HCT116 (cell line): ENCODE measurements around the gene THUMPD3. TPM values are rescaled to one million over a fixed set of nuclear protein-coding genes. Genes with fewer than 3 reads are reported as not detected.

Experiments
- ATAC-seq: fragments of 200-7000 bp; cut with Tn5 transposase; 2 replicates; pipeline ENCODE4 v1.9.1; 2020; ENCODE audit warnings: mild to moderate bottlenecking, moderate library complexity
- BruUV-seq: library from RNA; stranded (reverse); fragments of 400-500 nt; replicated peaks from 2 replicates; lab custom pipeline; 2021; lab: Mats Ljungman, UMichigan
- CTCF ChIA-PET: fragments of 300-600 bp; sonication (Branson Sonifier 250); formaldehyde crosslinking; loops from one replicate; lab custom pipeline; 2021; ENCODE audit warnings: antibody characterized with exemption; lab: Charles Lee
- POLR2A ChIA-PET: fragments of 300-600, 350-600 bp; sonication (Branson Sonifier 250); formaldehyde crosslinking; loops from one replicate; lab custom pipeline; 2021; ENCODE audit warnings: antibody characterized with exemption; lab: Charles Lee
- RAD21 ChIA-PET, 2 experiments: fragments of 300-600 bp; sonication (Branson Sonifier 250); formaldehyde crosslinking; loops; one replicate each; lab custom pipeline; 2023; ENCODE audit warnings: low total read pairs in 2 of 2; ENCODE audit not compliant: uncharacterized antibody in 2 of 2, unreplicated experiment in 2 of 2, low non-redundant PET in 1 of 2; lab: Charles Lee
- DNase-seq: peaks from one replicate; pipeline ENCODE4 v3.0.0-alpha.2; 2010; ENCODE audit warnings: low read depth, low spot score
- H2AFZ ChIP-seq: fragments of 200-600 bp; shearing (Covaris generic), sonication (generic); 2 replicates; pipeline ENCODE4 v1.6.1; 2017; ENCODE audit warnings: low read depth, mixed run types, mixed read lengths, antibody characterized with exemption, low read length; ENCODE audit not compliant: poor library complexity, severe bottlenecking
- H3K27ac ChIP-seq: 2 replicates; pipeline ENCODE4 v1.5.1; 2012; ENCODE audit warnings: low read depth, low read length
- H3K27me3 ChIP-seq: fragments of 200-600 bp; sonication (generic); 2 replicates; pipeline ENCODE4 v1.6.1; 2016; ENCODE audit warnings: mixed run types, low read length, mixed read lengths; ENCODE audit not compliant: insufficient read depth
- H3K36me3 ChIP-seq, 2 experiments: fragments of 200-500 bp in 1 of 2; fragments of 200-600 bp in 1 of 2; sonication (Bioruptor generic) in 1 of 2; sonication (generic) in 1 of 2; 2 replicates each; pipeline versions ENCODE4 v1.5.1 to v1.6.1; 2014 to 2016; ENCODE audit warnings: low read length in 2 of 2, inconsistent platforms in 1 of 2, mixed read lengths in 1 of 2, mixed run types in 1 of 2; ENCODE audit not compliant: insufficient read depth in 2 of 2, control insufficient read depth in 1 of 2
- H3K4me1 ChIP-seq, 2 experiments: fragments of 200-600 bp in 1 of 2; sonication (generic) in 1 of 2; 2 replicates each; pipeline versions ENCODE4 v1.5.1 to v1.6.1; 2012 to 2017; ENCODE audit warnings: low read length in 2 of 2, inconsistent platforms in 1 of 2, mild to moderate bottlenecking in 1 of 2, mixed read lengths in 1 of 2, mixed run types in 1 of 2, moderate library complexity in 1 of 2; ENCODE audit not compliant: insufficient read depth in 2 of 2, control insufficient read depth in 1 of 2
- H3K4me2 ChIP-seq: fragments of 200-600 bp; sonication (generic); 2 replicates; pipeline ENCODE4 v1.6.1; 2017; ENCODE audit warnings: mixed run types, low read length, mixed read lengths
- H3K4me3 ChIP-seq, 2 experiments: fragments of 200-600 bp in 1 of 2; sonication (generic) in 1 of 2; replicated peaks in 1 of 2; 2 replicates each; pipeline ENCODE4 v1.5.1; 2011 to 2016; ENCODE audit warnings: low read length in 2 of 2, control low read depth in 1 of 2, low read depth in 1 of 2, mild to moderate bottlenecking in 1 of 2, mixed read lengths in 1 of 2, mixed run types in 1 of 2
- H3K79me2 ChIP-seq: fragments of 200-600 bp; sonication (generic); 2 replicates; pipeline ENCODE4 v1.6.1; 2017; ENCODE audit warnings: mild to moderate bottlenecking, mixed run types, low read length, moderate library complexity, mixed read lengths; ENCODE audit not compliant: insufficient read depth
- H3K9ac ChIP-seq: fragments of 200-600 bp; sonication (generic); 2 replicates; pipeline ENCODE4 v1.6.1; 2016; ENCODE audit warnings: low read length, mixed read lengths
- H3K9me2 ChIP-seq: fragments of 200-600 bp; sonication (generic), shearing (Covaris generic); 2 replicates; pipeline ENCODE4 v1.6.1; 2017; ENCODE audit warnings: mixed run types, mild to moderate bottlenecking, moderate library complexity; ENCODE audit not compliant: insufficient read depth
- H3K9me3 ChIP-seq, 2 experiments: fragments of 200-500 bp in 1 of 2; fragments of 200-600 bp in 1 of 2; sonication (Bioruptor generic) in 1 of 2; sonication (generic) in 1 of 2; 2 replicates each; pipeline ENCODE4 v1.6.1; 2014 to 2017; ENCODE audit warnings: low read length in 2 of 2, mixed read lengths in 2 of 2, inconsistent platforms in 1 of 2, low read depth in 1 of 2, mild to moderate bottlenecking in 1 of 2, mixed run types in 1 of 2, moderate library complexity in 1 of 2; ENCODE audit not compliant: control insufficient read depth in 1 of 2, insufficient read depth in 1 of 2
- H4K20me1 ChIP-seq: fragments of 200-600 bp; sonication (generic), shearing (Covaris generic); 2 replicates; pipeline ENCODE4 v1.6.1; 2017; ENCODE audit warnings: mixed run types, mild to moderate bottlenecking, moderate library complexity; ENCODE audit not compliant: insufficient read depth
- CBX3 ChIP-seq: IDR thresholded peaks from 2 replicates; pipeline ENCODE4 v1.6.1; 2012; ENCODE audit warnings: low read depth
- CEBPB ChIP-seq: IDR thresholded peaks from 2 replicates; pipeline ENCODE4 v1.6.1; 2012; ENCODE audit warnings: low read depth
- EGR1 ChIP-seq: IDR thresholded peaks from 2 replicates; pipeline ENCODE4 v1.6.1; 2012; ENCODE audit warnings: low read depth
- ELF1 ChIP-seq: IDR thresholded peaks from 2 replicates; pipeline ENCODE4 v1.6.1; 2012; ENCODE audit warnings: low read depth, borderline replicate concordance
- EZH2 ChIP-seq: fragments of 200-600 bp; sonication (generic); IDR thresholded peaks from 2 replicates; pipeline ENCODE4 v1.6.1; 2017; ENCODE audit warnings: antibody characterized with exemption, mixed run types
- EZH2phosphoT487 ChIP-seq: fragments of 200-600 bp; IDR thresholded peaks from 2 replicates; pipeline ENCODE4 v1.6.1; 2018; ENCODE audit warnings: antibody characterized with exemption, borderline replicate concordance
- FOSL1 ChIP-seq: IDR thresholded peaks from 2 replicates; pipeline ENCODE4 v1.6.1; 2012; ENCODE audit warnings: low read depth
- POLR2A ChIP-seq: IDR thresholded peaks from 2 replicates; pipeline ENCODE4 v1.7.0; 2011; ENCODE audit warnings: borderline replicate concordance; ENCODE audit not compliant: insufficient read depth, insufficient read length; ENCODE audit errors: extremely low read depth
- POLR2AphosphoS5 ChIP-seq: IDR thresholded peaks from 2 replicates; pipeline ENCODE4 v1.6.1; 2011; ENCODE audit warnings: mild to moderate bottlenecking, low read depth, low read length, moderate library complexity
- SIN3A ChIP-seq: IDR thresholded peaks from 2 replicates; pipeline ENCODE4 v1.6.1; 2012; ENCODE audit warnings: low read depth
- SRF ChIP-seq: IDR thresholded peaks from 2 replicates; pipeline ENCODE4 v1.6.1; 2012; ENCODE audit warnings: low read depth
- TCF7L2 ChIP-seq: IDR thresholded peaks from 2 replicates; pipeline ENCODE4 v1.7.0; 2011; ENCODE audit warnings: borderline replicate concordance, inconsistent platforms; ENCODE audit not compliant: insufficient read depth, insufficient read length; ENCODE audit errors: extremely low read depth
- YY1 ChIP-seq: IDR thresholded peaks from 2 replicates; pipeline ENCODE4 v1.6.1; 2011; ENCODE audit warnings: low read length, low read depth, moderate library complexity, mild to moderate bottlenecking; ENCODE audit not compliant: insufficient replicate concordance; ENCODE audit errors: extremely low read depth
- ZFX ChIP-seq: fragments of 450-650 bp; IDR thresholded peaks from 2 replicates; pipeline ENCODE4 v1.6.1; 2017
- ZNF274 ChIP-seq: fragments of 200-500 bp; sonication (Bioruptor generic); IDR thresholded peaks from 2 replicates; pipeline ENCODE4 v1.6.1; 2014; ENCODE audit warnings: mild to moderate bottlenecking, low read depth, low read length, inconsistent platforms
- intact Hi-C: fragments of 100-400 bp; cut with micrococcal nuclease; formaldehyde crosslinking; loops from 2 replicates; pipeline ENCODE4 v1.10.0; 2022
- total RNA-seq: library from RNA; stranded (reverse); gene quantifications from one replicate; pipeline ENCODE4 v1.2.1, GENCODE V29; 2021; ENCODE audit not compliant: unreplicated experiment
- TF ChIP-seq, protein P1 (sequence below): IDR thresholded peaks from 2 replicates; pipeline ENCODE4 v1.6.1; 2012
- TF ChIP-seq, protein P2 (sequence below), 3 experiments: fragments of 200-600 bp in 1 of 3; sonication (generic) in 1 of 3; IDR thresholded peaks in 2 of 3; conservative IDR thresholded peaks in 1 of 3; 2 replicates each; pipeline ENCODE4 v1.5.1; 2012 to 2017; ENCODE audit warnings: low read depth in 2 of 3, low read length in 2 of 3, antibody characterized with exemption in 1 of 3, borderline replicate concordance in 1 of 3, control low read depth in 1 of 3, mild to moderate bottlenecking in 1 of 3, mixed read lengths in 1 of 3, mixed run types in 1 of 3, moderate library complexity in 1 of 3; ENCODE audit not compliant: insufficient read depth in 1 of 3
- TF ChIP-seq, protein P3 (sequence below): IDR thresholded peaks from 2 replicates; pipeline ENCODE4 v1.6.1; 2012; ENCODE audit warnings: low read depth

The THUMPD3 gene
- total RNA-seq, 1 experiment from 2014 or later, result 79.5 TPM

DNA sequence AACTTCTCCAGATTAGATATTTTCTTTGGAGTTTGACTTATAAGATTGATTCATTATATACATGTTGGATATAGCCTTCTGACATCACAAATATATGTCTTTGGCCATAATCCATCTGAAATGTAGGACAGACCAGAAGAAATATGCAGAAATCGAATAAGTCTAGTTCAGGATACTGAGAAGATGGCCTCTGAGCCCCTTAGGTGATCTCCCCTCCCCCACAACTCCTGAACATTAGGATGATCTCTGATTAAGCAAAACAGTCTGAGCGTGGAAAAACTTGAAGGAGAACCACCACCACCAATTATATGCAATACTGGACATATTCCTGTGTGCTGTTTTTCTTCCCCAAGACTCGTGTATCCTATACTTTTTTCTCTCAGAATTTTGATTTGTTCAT is 37.8 kb downstream of the THUMPD3 start:
- DNase-seq (no peak), ATAC-seq (no peak)
- Histone ChIP-seq H4K20me1 (peaks cover 59% of the 10 kb centered on the region), H3K79me2 (peaks cover 87% of the 10 kb centered on the region), H3K27me3 (no peaks in the 10 kb centered on the region), H2AFZ (no peak overlapping the region), H3K9me2 (no peaks in the 10 kb centered on the region), H3K27ac (no peak overlapping the region), H3K9ac (peak overlapping the region; percentile 9; the same call in 1 of the 2 replicates), H3K4me2 (peak overlapping the region; percentile 94; the same call in 1 of the 2 replicates), H3K4me3 (no peak overlapping the region), H3K36me3 (no peaks in the 10 kb centered on the region; a peak in 2 of 4 replicates), H3K4me1 (peaks cover 53 to 60% of the 10 kb centered on the region in 2 experiments), H3K9me3 (no peaks in the 10 kb centered on the region)
- no peak for TF ChIP-seq EGR1
- TF ChIP-seq POLR2A, result no peak
- TF ChIP-seq ZFX, result no peak
- TF ChIP-seq SRF, result no peak
- no peak for TF ChIP-seq EZH2phosphoT487
- no peak for TF ChIP-seq FOSL1
- TF ChIP-seq, protein P1, sequence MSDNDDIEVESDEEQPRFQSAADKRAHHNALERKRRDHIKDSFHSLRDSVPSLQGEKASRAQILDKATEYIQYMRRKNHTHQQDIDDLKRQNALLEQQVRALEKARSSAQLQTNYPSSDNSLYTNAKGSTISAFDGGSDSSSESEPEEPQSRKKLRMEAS, result no peak
- no peak for TF ChIP-seq CBX3
- TF ChIP-seq ELF1, result no peak
- TF ChIP-seq, protein P2, sequence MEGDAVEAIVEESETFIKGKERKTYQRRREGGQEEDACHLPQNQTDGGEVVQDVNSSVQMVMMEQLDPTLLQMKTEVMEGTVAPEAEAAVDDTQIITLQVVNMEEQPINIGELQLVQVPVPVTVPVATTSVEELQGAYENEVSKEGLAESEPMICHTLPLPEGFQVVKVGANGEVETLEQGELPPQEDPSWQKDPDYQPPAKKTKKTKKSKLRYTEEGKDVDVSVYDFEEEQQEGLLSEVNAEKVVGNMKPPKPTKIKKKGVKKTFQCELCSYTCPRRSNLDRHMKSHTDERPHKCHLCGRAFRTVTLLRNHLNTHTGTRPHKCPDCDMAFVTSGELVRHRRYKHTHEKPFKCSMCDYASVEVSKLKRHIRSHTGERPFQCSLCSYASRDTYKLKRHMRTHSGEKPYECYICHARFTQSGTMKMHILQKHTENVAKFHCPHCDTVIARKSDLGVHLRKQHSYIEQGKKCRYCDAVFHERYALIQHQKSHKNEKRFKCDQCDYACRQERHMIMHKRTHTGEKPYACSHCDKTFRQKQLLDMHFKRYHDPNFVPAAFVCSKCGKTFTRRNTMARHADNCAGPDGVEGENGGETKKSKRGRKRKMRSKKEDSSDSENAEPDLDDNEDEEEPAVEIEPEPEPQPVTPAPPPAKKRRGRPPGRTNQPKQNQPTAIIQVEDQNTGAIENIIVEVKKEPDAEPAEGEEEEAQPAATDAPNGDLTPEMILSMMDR (IDR thresholded peaks at IDR 0.05 in 2 of 3, conservative IDR thresholded peaks at IDR 0.05 in 1 of 3; ENCODE audit: borderline replicate concordance in 1 of 3, insufficient read depth in 1 of 3, low read depth in 2 of 3, low read length in 2 of 3), result no peak
- no peak for TF ChIP-seq POLR2AphosphoS5
- TF ChIP-seq EZH2, result no peak
- TF ChIP-seq, protein P3, sequence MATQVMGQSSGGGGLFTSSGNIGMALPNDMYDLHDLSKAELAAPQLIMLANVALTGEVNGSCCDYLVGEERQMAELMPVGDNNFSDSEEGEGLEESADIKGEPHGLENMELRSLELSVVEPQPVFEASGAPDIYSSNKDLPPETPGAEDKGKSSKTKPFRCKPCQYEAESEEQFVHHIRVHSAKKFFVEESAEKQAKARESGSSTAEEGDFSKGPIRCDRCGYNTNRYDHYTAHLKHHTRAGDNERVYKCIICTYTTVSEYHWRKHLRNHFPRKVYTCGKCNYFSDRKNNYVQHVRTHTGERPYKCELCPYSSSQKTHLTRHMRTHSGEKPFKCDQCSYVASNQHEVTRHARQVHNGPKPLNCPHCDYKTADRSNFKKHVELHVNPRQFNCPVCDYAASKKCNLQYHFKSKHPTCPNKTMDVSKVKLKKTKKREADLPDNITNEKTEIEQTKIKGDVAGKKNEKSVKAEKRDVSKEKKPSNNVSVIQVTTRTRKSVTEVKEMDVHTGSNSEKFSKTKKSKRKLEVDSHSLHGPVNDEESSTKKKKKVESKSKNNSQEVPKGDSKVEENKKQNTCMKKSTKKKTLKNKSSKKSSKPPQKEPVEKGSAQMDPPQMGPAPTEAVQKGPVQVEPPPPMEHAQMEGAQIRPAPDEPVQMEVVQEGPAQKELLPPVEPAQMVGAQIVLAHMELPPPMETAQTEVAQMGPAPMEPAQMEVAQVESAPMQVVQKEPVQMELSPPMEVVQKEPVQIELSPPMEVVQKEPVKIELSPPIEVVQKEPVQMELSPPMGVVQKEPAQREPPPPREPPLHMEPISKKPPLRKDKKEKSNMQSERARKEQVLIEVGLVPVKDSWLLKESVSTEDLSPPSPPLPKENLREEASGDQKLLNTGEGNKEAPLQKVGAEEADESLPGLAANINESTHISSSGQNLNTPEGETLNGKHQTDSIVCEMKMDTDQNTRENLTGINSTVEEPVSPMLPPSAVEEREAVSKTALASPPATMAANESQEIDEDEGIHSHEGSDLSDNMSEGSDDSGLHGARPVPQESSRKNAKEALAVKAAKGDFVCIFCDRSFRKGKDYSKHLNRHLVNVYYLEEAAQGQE, result no peak
- TF ChIP-seq CEBPB, result no peak
- no peak for TF ChIP-seq SIN3A
- TF ChIP-seq TCF7L2, result no peak
- TF ChIP-seq ZNF274, result no peak
- TF ChIP-seq YY1, result no peak
- ChIA-PET CTCF (no interaction called here), POLR2A (no interaction called here), RAD21 (no interaction called here)
- no TSS peak for BruUV-seq
- intact Hi-C loops, result no loop called here
